HUES64 (cell line): ENCODE results near the gene KCNK10. TPM values are rescaled to one million over a fixed set of nuclear protein-coding genes. Genes with fewer than 3 reads are reported as not detected.

Experiments
- H3K27ac ChIP-seq: 2 replicates; pipeline ENCODE4 v1.7.0; 2013; ENCODE audit warnings: low read depth, low read length, inconsistent platforms
- H3K27me3 ChIP-seq: 2 replicates; pipeline ENCODE4 v1.6.1; 2013; ENCODE audit warnings: mild to moderate bottlenecking, low read length; ENCODE audit not compliant: insufficient read depth
- H3K36me3 ChIP-seq: 2 replicates; pipeline ENCODE4 v1.6.1; 2013; ENCODE audit warnings: mild to moderate bottlenecking, low read length; ENCODE audit not compliant: insufficient read depth
- H3K4me1 ChIP-seq: 2 replicates; pipeline ENCODE4 v1.6.1; 2013; ENCODE audit warnings: mild to moderate bottlenecking, low read length, moderate library complexity; ENCODE audit not compliant: insufficient read depth
- H3K4me3 ChIP-seq: 2 replicates; pipeline ENCODE4 v1.5.1; 2013; ENCODE audit warnings: mild to moderate bottlenecking, low read length, moderate library complexity
- H3K9ac ChIP-seq: 2 replicates; pipeline ENCODE4 v1.6.1; 2013; ENCODE audit warnings: mild to moderate bottlenecking, low read depth, low read length
- H3K9me3 ChIP-seq: 2 replicates; pipeline ENCODE4 v1.6.1; 2013; ENCODE audit warnings: low read depth, low read length; ENCODE audit not compliant: insufficient read depth
- WGBS: fragments of 150-250, 120-280 bp; methylation state at CpG from one replicate; pipeline ENCODE4 v1.1.7; 2013; ENCODE audit warnings: missing lambda C conversion rate; 5-methylcytosine and 5-hydroxymethylcytosine counted together
- polyA plus RNA-seq, 2 experiments: library from polyadenylated mRNA; stranded (reverse); fragments of 50-300 nt; gene quantifications; one replicate each; pipeline ENCODE4 v1.2.3, GENCODE V29; 2013

KCNK10 gene
- 1.3 TPM for polyA plus RNA-seq (2013, experiment 1 of 2)
- 1.4 TPM for polyA plus RNA-seq (2013, experiment 2 of 2)

GRCh38 chr14:88323086-88323522 lies at the start of gene KCNK10:
Gene KCNK10, minus strand, starts transcription at chr14:88323269. Its CDS starts 471 bp downstream, at chr14:88322798.
- H3K36me3 ChIP-seq, result no peaks in the 10 kb centered on the region
- H3K9ac ChIP-seq, result peak within 1 kb of the TSS; percentile 4; the same call in 1 of the 2 replicates
- whole genome bisulfite sequencing, result under 1% methylated on average over 52 of the region's 52 CpGs
- peak within 1 kb of the TSS; percentile 61 for H3K4me3 ChIP-seq
- peaks cover 5% of the 10 kb centered on the region; the same call in 1 of the 2 replicates for H3K4me1 ChIP-seq
- H3K27me3 ChIP-seq, result peaks cover 98% of the 10 kb centered on the region
- H3K9me3 ChIP-seq, result no peaks in the 10 kb centered on the region
- H3K27ac ChIP-seq, result no peak within 1 kb of the TSS

GRCh38 chr14:88369496-88369895 lies 46.4 kb upstream of the KCNK10 start:
- H3K9ac ChIP-seq, result no peak overlapping the region
- H3K9me3 ChIP-seq, result 0 out of 2 replicates have a peak, but pooled peaks cover 4% of the 10 kb centered on the region
- H3K36me3 ChIP-seq, result no peaks in the 10 kb centered on the region
- no peak overlapping the region for H3K27ac ChIP-seq
- peaks cover 17% of the 10 kb centered on the region for H3K4me1 ChIP-seq
- WGBS, result 90% methylated on average over 1 of the region's 1 CpG
- H3K4me3 ChIP-seq, result no peak overlapping the region
- no peaks in the 10 kb centered on the region for H3K27me3 ChIP-seq

- H3K9me3 ChIP-seq, result 0 out of 2 replicates have a peak, but pooled peaks cover 4% of the 10 kb centered on the region
- H3K4me3 ChIP-seq, result peak overlapping the region; percentile 27; the same call in 1 of the 2 replicates
- no peaks in the 10 kb centered on the region for H3K36me3 ChIP-seq
- 62% methylated on average over 4 of the region's 4 CpGs for WGBS
- peak overlapping the region; percentile 85 for H3K27ac ChIP-seq
- H3K4me1 ChIP-seq, result peaks cover 50% of the 10 kb centered on the region
- 0 out of 2 replicates have a peak overlapping the region, but pooled peaks have one; percentile 1 for H3K9ac ChIP-seq
- no peaks in the 10 kb centered on the region for H3K27me3 ChIP-seq
Observed at GRCh38 chr14:88364710-88365413, 41.8 kb upstream of the KCNK10 start.

- Histone ChIP-seq H3K4me3 (no peak overlapping the region), H3K27me3 (no peaks in the 10 kb centered on the region), H3K9me3 (0 out of 2 replicates have a peak, but pooled peaks cover 4% of the 10 kb centered on the region), H3K9ac (no peak overlapping the region), H3K36me3 (no peaks in the 10 kb centered on the region), H3K27ac (peak overlapping the region; percentile 85), H3K4me1 (peaks cover 50% of the 10 kb centered on the region)
- WGBS, result 88% methylated on average over 4 of the region's 4 CpGs
Observed at GRCh38 chr14:88363644-88364043, 40.6 kb upstream of the KCNK10 start.

GRCh38 chr14:88359500-88359899 lies 36.4 kb upstream of the KCNK10 start:
- H3K9me3 ChIP-seq, result no peaks in the 10 kb centered on the region
- H3K27me3 ChIP-seq, result no peaks in the 10 kb centered on the region
- H3K36me3 ChIP-seq, result no peaks in the 10 kb centered on the region
- no peak overlapping the region for H3K4me3 ChIP-seq
- H3K9ac ChIP-seq, result no peak overlapping the region
- WGBS, result 96% methylated on average over 2 of the region's 2 CpGs
- peaks cover 33% of the 10 kb centered on the region for H3K4me1 ChIP-seq
- H3K27ac ChIP-seq, result no peak overlapping the region

- Histone ChIP-seq H3K4me3 (no peak overlapping the region), H3K9me3 (no peaks in the 10 kb centered on the region), H3K27ac (no peak overlapping the region), H3K36me3 (no peaks in the 10 kb centered on the region), H3K27me3 (no peaks in the 10 kb centered on the region), H3K9ac (no peak overlapping the region), H3K4me1 (peaks cover 4% of the 10 kb centered on the region; the same call in 1 of the 2 replicates)
- 94% methylated on average over 3 of the region's 3 CpGs for WGBS
Observed at GRCh38 chr14:88354358-88354757, 31.3 kb upstream of the KCNK10 start.

GRCh38 chr14:88352698-88353097 lies 29.6 kb upstream of the KCNK10 start:
- Histone ChIP-seq H3K4me1 (peaks cover 4% of the 10 kb centered on the region; the same call in 1 of the 2 replicates), H3K27me3 (no peaks in the 10 kb centered on the region), H3K27ac (no peak overlapping the region), H3K4me3 (no peak overlapping the region), H3K36me3 (no peaks in the 10 kb centered on the region), H3K9ac (no peak overlapping the region), H3K9me3 (no peaks in the 10 kb centered on the region)
- 86% methylated on average over 3 of the region's 3 CpGs for WGBS

GRCh38 chr14:88351966-88352691 lies 29.1 kb upstream of the KCNK10 start:
- no peaks in the 10 kb centered on the region for H3K27me3 ChIP-seq
- no peak overlapping the region for H3K4me3 ChIP-seq
- peaks cover 4% of the 10 kb centered on the region; the same call in 1 of the 2 replicates for H3K4me1 ChIP-seq
- H3K27ac ChIP-seq, result no peak overlapping the region
- H3K9ac ChIP-seq, result no peak overlapping the region
- H3K9me3 ChIP-seq, result no peaks in the 10 kb centered on the region
- WGBS, result 95% methylated on average over 4 of the region's 4 CpGs
- no peaks in the 10 kb centered on the region for H3K36me3 ChIP-seq

- Histone ChIP-seq H3K9me3 (no peaks in the 10 kb centered on the region), H3K27me3 (no peaks in the 10 kb centered on the region), H3K4me3 (no peak overlapping the region), H3K9ac (no peak overlapping the region), H3K27ac (no peak overlapping the region), H3K4me1 (peaks cover 4% of the 10 kb centered on the region; the same call in 1 of the 2 replicates), H3K36me3 (no peaks in the 10 kb centered on the region)
- 96% methylated on average over 3 of the region's 3 CpGs for WGBS
Observed at GRCh38 chr14:88348546-88348945, 25.5 kb upstream of the KCNK10 start.

- no peaks in the 10 kb centered on the region for H3K36me3 ChIP-seq
- H3K27me3 ChIP-seq, result no peaks in the 10 kb centered on the region
- H3K4me3 ChIP-seq, result no peak overlapping the region
- no peak overlapping the region for H3K27ac ChIP-seq
- H3K9me3 ChIP-seq, result no peaks in the 10 kb centered on the region
- peaks cover 6% of the 10 kb centered on the region; the same call in 1 of the 2 replicates for H3K4me1 ChIP-seq
- H3K9ac ChIP-seq, result no peak overlapping the region
- 86% methylated on average over 5 of the region's 5 CpGs for WGBS
Observed at GRCh38 chr14:88346048-88346639, 23.1 kb upstream of the KCNK10 start.

GRCh38 chr14:88342980-88343379 lies 19.9 kb upstream of the KCNK10 start:
- H3K9ac ChIP-seq, result no peak overlapping the region
- H3K9me3 ChIP-seq, result no peaks in the 10 kb centered on the region
- H3K4me3 ChIP-seq, result no peak overlapping the region
- H3K27ac ChIP-seq, result no peak overlapping the region
- WGBS, result 97% methylated on average over 2 of the region's 2 CpGs
- H3K4me1 ChIP-seq, result peaks cover 6% of the 10 kb centered on the region; the same call in 1 of the 2 replicates
- no peaks in the 10 kb centered on the region for H3K36me3 ChIP-seq
- no peaks in the 10 kb centered on the region for H3K27me3 ChIP-seq
